Activated CD4-positive, alpha-beta T cell treated with anti-CD3 and anti-CD28 coated beads, Interleukin-2, Interleukin-4, amounts not matched to agents 100 ng/mL and 50 ng/mL, durations not matched to agents 16 hours and 8 hours (primary cell): Measurements from ENCODE around the gene CTPS2.
"Not testable (repeated sequence)": the region's sequence is repeated elsewhere in the genome, so short reads cannot be mapped to it uniquely, and the experiment has no call there.

Experiments used
- DNase-seq: peaks from one replicate; pipeline ENCODE4 v3.0.0-alpha.2; 2020; ENCODE audit warnings: low spot score

CTPS2 gene

GRCh38 chrX:16603822-16604221 lies 108.6 kb downstream of the CTPS2 start:
- peak; percentile 2 for DNase-seq

GRCh38 chrX:16603235-16603634 lies 109.2 kb downstream of the CTPS2 start:
- not testable (repeated sequence) for DNase-seq

- DNase-seq, result no peak
These were observed 110.6 kb downstream of the CTPS2 start for GRCh38 chrX:16601885-16602284.

DNA sequence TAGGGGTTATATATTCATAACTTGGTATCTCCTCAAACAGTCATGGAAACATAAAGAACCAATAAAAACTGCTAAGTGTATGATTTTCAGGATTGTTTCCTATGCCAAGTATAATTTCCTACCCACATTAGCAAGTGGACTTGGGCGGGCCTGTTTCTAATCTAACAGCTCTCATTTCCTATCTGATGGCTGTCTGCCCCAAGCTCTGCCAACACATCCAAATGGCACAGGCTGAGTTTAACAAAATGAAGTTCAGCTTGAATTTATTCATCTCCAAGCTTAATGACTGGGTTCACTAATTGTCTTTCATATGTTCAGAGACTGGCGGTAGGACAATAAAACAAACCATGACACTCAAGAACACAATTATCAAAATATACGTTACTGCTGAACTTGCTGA lies 118.0 kb downstream of the CTPS2 start:
- DNase-seq, result no peak

GRCh38 chrX:16593801-16594200 lies 118.7 kb downstream of the CTPS2 start:
- no peak for DNase-seq

- no peak for DNase-seq
These were observed 120.2 kb downstream of the CTPS2 start for GRCh38 chrX:16592194-16592770.

DNA sequence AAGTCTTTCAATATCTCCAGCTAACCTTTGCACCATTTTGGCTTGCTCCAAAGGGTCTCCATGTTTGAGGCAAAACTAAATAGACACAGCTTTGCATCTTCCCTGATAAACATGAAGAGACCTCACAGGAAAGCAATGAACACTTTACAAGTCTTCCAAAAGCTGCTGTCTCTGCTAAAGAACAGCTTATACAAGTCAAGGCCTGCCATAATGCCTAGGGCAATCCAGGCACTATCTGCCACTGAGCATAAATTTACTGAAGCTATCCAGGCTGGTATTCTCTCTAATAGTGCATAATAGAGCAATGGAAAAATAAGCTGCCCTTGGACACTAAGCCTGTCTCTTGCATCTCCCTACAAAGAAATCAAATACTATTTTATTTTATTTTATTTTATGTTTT lies 122.6 kb downstream of the CTPS2 start:
- no peak for DNase-seq

DNA sequence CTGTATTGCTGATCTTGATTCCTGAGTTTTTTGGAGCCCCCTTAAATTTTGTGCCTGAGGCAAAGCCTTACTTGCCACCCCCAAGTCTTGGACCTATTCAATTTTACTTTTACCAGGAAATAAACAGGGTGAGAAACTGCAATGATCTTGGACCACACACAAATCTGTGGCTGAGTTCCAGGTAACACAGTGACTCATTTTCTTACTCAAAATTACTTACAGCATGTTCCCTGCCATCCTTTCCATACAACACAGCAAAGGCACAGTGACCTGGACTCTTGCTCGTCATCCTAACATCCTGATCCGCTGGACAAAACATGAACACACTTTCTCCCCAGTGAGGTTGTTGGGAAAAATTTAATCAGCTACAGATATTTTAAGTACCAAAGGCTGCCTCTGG lies 123.3 kb downstream of the CTPS2 start:
- DNase-seq, result no peak

- no peak for DNase-seq
These were observed 124.2 kb downstream of the CTPS2 start for GRCh38 chrX:16588266-16588665.

DNA sequence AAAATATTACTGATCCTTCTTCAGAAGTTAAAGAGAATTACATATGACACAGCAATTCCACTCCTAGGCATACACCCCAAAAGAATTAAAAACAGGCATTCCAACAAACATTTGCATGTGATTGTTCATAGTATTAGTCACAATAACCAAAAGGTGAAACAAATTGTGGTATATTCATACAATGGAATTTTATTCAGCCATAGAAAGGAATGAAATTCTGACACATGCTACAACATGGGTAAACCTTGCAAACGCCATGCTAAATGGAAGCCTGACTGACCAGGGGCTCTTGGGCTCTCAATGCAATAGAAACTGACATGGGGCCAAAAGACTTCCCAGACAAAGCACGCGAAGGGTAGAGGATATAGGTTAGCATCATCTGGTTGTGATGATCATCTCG lies 124.6 kb downstream of the CTPS2 start:
- no peak for DNase-seq

- no peak for DNase-seq
These were observed 125.9 kb downstream of the CTPS2 start for GRCh38 chrX:16586377-16587112.

DNA sequence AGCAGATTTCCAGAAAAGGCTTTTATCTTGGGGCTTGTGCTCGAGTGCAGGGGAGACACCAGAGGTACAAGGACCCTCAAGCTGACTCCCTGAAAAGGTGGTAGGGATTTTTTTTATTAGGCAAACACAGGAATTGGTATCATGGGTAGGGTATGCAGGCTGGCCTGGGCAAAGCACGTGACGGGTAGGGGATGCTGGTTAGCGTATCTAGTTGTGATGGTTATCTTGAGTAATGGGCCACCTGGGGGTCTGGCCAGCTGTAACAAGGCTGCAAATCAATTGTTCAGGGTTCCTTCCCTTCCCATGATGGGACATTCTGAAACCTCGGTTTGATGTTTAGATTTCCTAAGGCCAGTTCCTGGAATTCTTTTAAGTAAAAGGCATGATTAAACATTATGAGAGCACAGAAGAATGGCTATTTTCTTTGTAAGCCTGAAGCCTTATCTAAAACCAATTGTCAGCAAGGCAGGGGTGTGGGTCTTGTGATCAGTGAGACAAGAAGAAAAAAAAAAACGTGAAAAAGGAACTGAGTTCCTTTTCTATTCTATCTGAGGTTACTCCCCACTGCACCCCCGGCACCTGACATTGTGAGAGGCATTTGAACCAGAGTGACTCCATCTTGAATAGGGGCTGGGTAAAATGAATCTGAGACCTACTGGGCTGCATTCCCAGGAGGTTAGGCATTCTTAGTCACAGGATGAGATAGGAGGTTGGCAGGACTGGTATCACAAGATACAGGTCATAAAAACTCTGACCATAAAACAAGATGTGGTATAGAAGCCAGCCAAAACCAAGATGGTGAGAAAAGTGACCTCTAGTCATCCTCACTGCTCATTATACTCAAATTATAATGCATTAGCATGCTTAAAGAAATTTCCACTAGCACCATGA lies 126.7 kb downstream of the CTPS2 start:
- no peak for DNase-seq

GRCh38 chrX:16580004-16580797 lies 132.3 kb downstream of the CTPS2 start:
- not testable (repeated sequence) for DNase-seq

- DNase-seq, result no peak
These were observed 133.0 kb downstream of the CTPS2 start for GRCh38 chrX:16579517-16579916.

- no peak for DNase-seq
These were observed 134.3 kb downstream of the CTPS2 start for GRCh38 chrX:16578218-16578617.

GRCh38 chrX:16577483-16578029 lies 134.9 kb downstream of the CTPS2 start:
- no peak for DNase-seq

- not testable (repeated sequence) for DNase-seq
These were observed 137.1 kb downstream of the CTPS2 start for GRCh38 chrX:16575388-16575787.

- no peak for DNase-seq
These were observed 138.7 kb downstream of the CTPS2 start for GRCh38 chrX:16573781-16574180.

DNA sequence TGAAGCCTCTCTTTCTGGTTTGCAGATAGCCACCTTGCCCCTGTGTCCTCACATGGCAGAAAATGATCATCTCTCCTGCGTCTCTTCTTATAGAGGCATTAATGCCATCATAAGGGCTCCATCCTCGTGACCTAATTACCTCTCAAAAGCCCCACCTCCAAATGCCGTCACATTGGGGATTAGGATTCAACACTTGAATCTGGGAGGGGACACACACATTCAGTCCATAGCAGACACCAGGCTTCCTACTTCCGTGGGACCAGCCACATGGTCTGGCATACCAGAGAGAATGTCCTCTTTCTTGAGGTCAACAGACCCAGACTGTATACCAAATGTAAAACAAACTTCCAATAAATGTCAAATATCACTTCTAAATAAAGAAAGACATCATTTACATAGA lies 144.8 kb downstream of the CTPS2 start:
- DNase-seq, result no peak

- DNase-seq, result no peak
These were observed 145.9 kb downstream of the CTPS2 start for GRCh38 chrX:16566571-16566970.

- DNase-seq, result no peak
These were observed 152.3 kb downstream of the CTPS2 start for GRCh38 chrX:16560173-16560572.

GRCh38 chrX:16559206-16559619 lies 153.3 kb downstream of the CTPS2 start:
- DNase-seq, result no peak
